PC-9 (cell line): ENCODE data around the gene TBC1D2B. TPM values are rescaled to one million over a fixed set of nuclear protein-coding genes. Genes with fewer than 3 reads are reported as not detected.

ENCODE experiments used
- BruUV-seq: library from RNA; stranded (reverse); fragments of 400-500 nt; replicated peaks from 2 replicates; lab custom pipeline; 2021; lab: Mats Ljungman, UMichigan
- CTCF ChIA-PET: fragments of 300-600 bp; sonication (Branson Sonifier 250); formaldehyde crosslinking; loops from one replicate; lab custom pipeline; 2022; ENCODE audit warnings: antibody characterized with exemption; lab: Charles Lee
- POLR2A ChIA-PET: fragments of 300-600 bp; sonication (Branson Sonifier 250); formaldehyde crosslinking; loops from one replicate; lab custom pipeline; 2022; ENCODE audit warnings: antibody characterized with exemption; ENCODE audit not compliant: unreplicated experiment; lab: Charles Lee
- DNase-seq, 2 experiments: peaks; one replicate each; pipeline versions ENCODE4 v3.0.0 to v3.0.0-alpha.2; 2015 to 2022; ENCODE audit warnings: mixed read lengths in 1 of 2
- H2AFZ ChIP-seq: fragments of 200-600 bp; sonication (generic); 2 replicates; pipeline ENCODE4 v1.8.1; 2017; ENCODE audit warnings: antibody characterized with exemption
- H3F3A ChIP-seq: fragments of 200-600 bp; sonication (generic); 2 replicates; pipeline ENCODE4 v1.8.1; 2017; ENCODE audit warnings: antibody characterized with exemption, mild to moderate bottlenecking, low read depth; ENCODE audit not compliant: insufficient read depth
- H3K27ac ChIP-seq: fragments of 200-600 bp; sonication (generic); 2 replicates; pipeline ENCODE4 v1.6.1; 2016; ENCODE audit warnings: mixed run types
- H3K27me3 ChIP-seq: fragments of 200-600 bp; sonication (generic); 2 replicates; pipeline ENCODE4 v1.6.1; 2016; ENCODE audit warnings: low read depth, mixed run types; ENCODE audit not compliant: insufficient read depth
- H3K36me3 ChIP-seq: fragments of 200-600 bp; sonication (generic); 2 replicates; pipeline ENCODE4 v1.6.1; 2016; ENCODE audit warnings: low read depth, mixed run types
- H3K4me1 ChIP-seq: fragments of 200-600 bp; sonication (generic); replicated peaks from 2 replicates; pipeline ENCODE4 v1.6.1; 2016; ENCODE audit warnings: mixed run types; ENCODE audit not compliant: insufficient read depth
- H3K4me2 ChIP-seq: fragments of 200-600 bp; sonication (generic); 2 replicates; pipeline ENCODE4 v1.6.1; 2017; ENCODE audit warnings: mixed run types
- H3K4me3 ChIP-seq: fragments of 200-600 bp; sonication (generic); 2 replicates; pipeline ENCODE4 v1.6.1; 2016; ENCODE audit warnings: mixed run types
- H3K79me2 ChIP-seq: fragments of 200-600 bp; sonication (generic); 2 replicates; pipeline ENCODE4 v1.6.1; 2017; ENCODE audit warnings: low read depth, mixed run types
- H3K9me2 ChIP-seq: fragments of 200-600 bp; sonication (generic); 2 replicates; pipeline ENCODE4 v1.8.1; 2017; ENCODE audit warnings: mild to moderate bottlenecking; ENCODE audit not compliant: insufficient read depth
- H3K9me3 ChIP-seq: fragments of 200-600 bp; sonication (generic); 2 replicates; pipeline ENCODE4 v1.8.1; 2016; ENCODE audit warnings: low read depth; ENCODE audit not compliant: insufficient read depth
- H4K20me1 ChIP-seq: fragments of 200-600 bp; sonication (generic); 2 replicates; pipeline ENCODE4 v1.8.1; 2017; ENCODE audit not compliant: insufficient read depth
- EZH2 ChIP-seq: fragments of 200-600 bp; sonication (generic); IDR thresholded peaks from 2 replicates; pipeline ENCODE4 v1.8.0; 2017; ENCODE audit warnings: antibody characterized with exemption, low read depth
- intact Hi-C: fragments of 100-400 bp; cut with micrococcal nuclease; formaldehyde crosslinking; loops from one replicate; pipeline ENCODE4 v1.10.0; 2022; ENCODE audit not compliant: unreplicated experiment
- total RNA-seq: library from RNA; stranded (reverse); gene quantifications from 2 replicates; pipeline ENCODE4 v1.2.3, GENCODE V29; 2021
- TF ChIP-seq, protein P1 (sequence below): fragments of 200-600 bp; sonication (generic); conservative IDR thresholded peaks from 2 replicates; pipeline ENCODE4 v1.6.1; 2017; ENCODE audit warnings: mixed run types, antibody characterized with exemption, mild to moderate bottlenecking, moderate library complexity

TBC1D2B gene
- total RNA-seq, 1 experiment from 2014 or later, result 27.7 TPM

DNA sequence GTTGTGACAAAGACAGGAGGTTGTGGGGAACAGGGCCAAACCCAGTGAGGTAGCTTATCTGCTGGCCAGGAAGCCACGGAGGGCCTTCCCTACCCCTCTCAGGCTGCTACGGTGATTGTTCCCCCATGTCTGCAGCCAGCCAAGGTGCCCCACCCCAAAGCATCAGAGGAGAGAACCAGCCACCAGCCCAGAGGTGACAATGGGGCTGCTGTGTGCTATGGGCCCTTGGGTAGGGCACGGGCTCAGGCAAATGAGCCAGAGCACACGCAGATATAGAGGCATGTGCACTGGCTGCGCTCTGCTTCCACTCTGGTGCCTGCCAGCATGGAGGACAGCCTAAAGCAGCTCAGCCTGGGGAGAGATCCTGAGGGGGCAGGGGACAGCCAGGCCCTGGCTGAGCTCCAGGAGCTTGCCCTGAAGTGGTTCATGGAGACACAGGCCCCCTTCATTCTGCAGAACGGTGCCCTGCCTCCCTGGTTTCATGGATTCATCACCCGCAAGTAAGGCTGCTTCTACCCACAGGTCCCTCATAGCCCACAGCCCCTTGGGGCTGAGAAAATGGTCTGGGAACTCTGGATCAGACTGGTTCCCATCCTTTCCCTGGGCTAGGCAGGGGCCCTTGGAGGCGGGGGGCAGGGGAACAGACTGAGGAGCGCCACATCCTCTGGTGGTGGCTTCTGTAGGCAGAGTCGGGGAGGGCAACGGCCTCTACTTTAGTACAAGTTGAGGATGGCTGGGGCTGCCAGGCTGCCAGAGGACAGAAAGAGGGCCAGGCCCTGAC is 14.9 kb upstream of the TBC1D2B start, which contains the start of gene SH2D7:
Gene SH2D7 (plus strand): TSS at position 301 of the 781 bp plus-strand sequence. CDS start 24 bp downstream, at position 325.
- POLR2A ChIA-PET, result no interaction called here
- BruUV-seq, result no TSS peak

DNA sequence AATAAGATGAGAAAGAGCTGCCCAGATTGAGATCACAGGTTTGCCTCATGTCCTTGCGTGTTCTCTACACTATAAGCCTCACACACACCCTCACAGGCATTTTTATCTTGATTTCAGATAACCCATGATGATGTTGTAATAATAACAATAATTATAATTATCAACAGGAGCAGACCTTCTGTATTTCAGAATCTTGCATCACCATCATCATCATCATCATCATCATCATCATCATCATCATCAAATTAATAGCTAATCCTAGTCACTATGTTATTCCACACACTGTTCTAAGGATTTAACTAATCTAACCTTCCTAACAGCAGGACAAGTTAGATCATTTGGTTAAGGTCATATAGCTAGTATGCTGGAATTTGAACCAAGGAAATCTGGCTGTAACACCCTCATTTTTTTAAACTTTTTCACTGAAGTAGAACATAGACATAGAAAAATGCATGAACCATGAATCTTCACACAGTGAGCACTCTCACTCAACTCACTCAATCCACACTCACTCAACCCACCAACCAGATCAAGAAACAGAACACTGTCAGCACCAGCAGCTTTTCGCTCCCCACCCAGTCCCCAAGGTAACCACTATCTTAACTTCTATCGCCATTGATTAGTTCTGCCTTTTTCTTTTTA is 13.0 kb upstream of the TBC1D2B start:
- Histone ChIP-seq H3K27me3 (no peaks in the 10 kb centered on the region), H3K36me3 (no peaks in the 10 kb centered on the region), H2AFZ (no peak overlapping the region), H3K9me3 (no peaks in the 10 kb centered on the region), H4K20me1 (no peaks in the 10 kb centered on the region), H3K27ac (no peak overlapping the region), H3K79me2 (no peaks in the 10 kb centered on the region), H3K4me1 (peaks cover 4% of the 10 kb centered on the region; the same call in 1 of the 2 replicates), H3F3A (no peaks in the 10 kb centered on the region), H3K9me2 (no peaks in the 10 kb centered on the region), H3K4me2 (no peak overlapping the region), H3K4me3 (no peak overlapping the region)
- no peak for DNase-seq
- no TSS peak for BruUV-seq
- CTCF ChIA-PET, result no interaction called here
- intact Hi-C loops, result no loop called here
- POLR2A ChIA-PET, result no interaction called here
- no peak for TF ChIP-seq EZH2
- TF ChIP-seq, protein P1, sequence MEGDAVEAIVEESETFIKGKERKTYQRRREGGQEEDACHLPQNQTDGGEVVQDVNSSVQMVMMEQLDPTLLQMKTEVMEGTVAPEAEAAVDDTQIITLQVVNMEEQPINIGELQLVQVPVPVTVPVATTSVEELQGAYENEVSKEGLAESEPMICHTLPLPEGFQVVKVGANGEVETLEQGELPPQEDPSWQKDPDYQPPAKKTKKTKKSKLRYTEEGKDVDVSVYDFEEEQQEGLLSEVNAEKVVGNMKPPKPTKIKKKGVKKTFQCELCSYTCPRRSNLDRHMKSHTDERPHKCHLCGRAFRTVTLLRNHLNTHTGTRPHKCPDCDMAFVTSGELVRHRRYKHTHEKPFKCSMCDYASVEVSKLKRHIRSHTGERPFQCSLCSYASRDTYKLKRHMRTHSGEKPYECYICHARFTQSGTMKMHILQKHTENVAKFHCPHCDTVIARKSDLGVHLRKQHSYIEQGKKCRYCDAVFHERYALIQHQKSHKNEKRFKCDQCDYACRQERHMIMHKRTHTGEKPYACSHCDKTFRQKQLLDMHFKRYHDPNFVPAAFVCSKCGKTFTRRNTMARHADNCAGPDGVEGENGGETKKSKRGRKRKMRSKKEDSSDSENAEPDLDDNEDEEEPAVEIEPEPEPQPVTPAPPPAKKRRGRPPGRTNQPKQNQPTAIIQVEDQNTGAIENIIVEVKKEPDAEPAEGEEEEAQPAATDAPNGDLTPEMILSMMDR, result no peak

More for the DNA sequence above, 14.9 kb upstream of the TBC1D2B start, which contains the start of gene SH2D7:
- TF ChIP-seq, protein P1, result no peak
- TF ChIP-seq EZH2, result no peak
- Histone ChIP-seq H3K4me1 (peaks cover 4% of the 10 kb centered on the region; the same call in 1 of the 2 replicates), H3K27me3 (no peaks in the 10 kb centered on the region), H3K4me2 (no peak within 1 kb of the TSS), H3K4me3 (no peak within 1 kb of the TSS), H3K9me3 (no peaks in the 10 kb centered on the region), H3F3A (no peaks in the 10 kb centered on the region), H3K79me2 (no peaks in the 10 kb centered on the region), H3K27ac (no peak within 1 kb of the TSS), H3K9me2 (no peaks in the 10 kb centered on the region), H4K20me1 (no peaks in the 10 kb centered on the region), H2AFZ (no peak within 1 kb of the TSS), H3K36me3 (no peaks in the 10 kb centered on the region)
- CTCF ChIA-PET, result no interaction called here
- intact Hi-C loops, result no loop called here
- DNase-seq, result no peak

DNA sequence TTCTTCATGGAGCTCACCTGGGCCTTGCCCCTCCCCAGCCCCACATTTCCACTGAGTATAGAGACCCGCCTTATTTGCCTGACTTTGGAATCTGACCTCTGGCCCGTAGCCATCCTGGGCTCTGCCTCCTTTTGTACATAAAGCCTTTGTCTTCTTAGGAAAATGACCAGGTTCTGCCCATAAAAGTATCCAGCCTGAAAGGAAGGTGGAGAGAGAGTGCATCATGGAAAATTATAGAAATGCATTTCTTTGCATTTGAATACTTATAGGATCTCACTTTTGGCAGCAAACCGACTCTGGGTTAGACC is 11.2 kb upstream of the TBC1D2B start:
- no peak overlapping the region for H2AFZ ChIP-seq
- no peak for DNase-seq
- H3K9me3 ChIP-seq, result no peaks in the 10 kb centered on the region
- H3K4me3 ChIP-seq, result no peak overlapping the region
- no peaks in the 10 kb centered on the region for H3K27me3 ChIP-seq
- ChIA-PET CTCF (no interaction called here), POLR2A (no interaction called here)
- H3K36me3 ChIP-seq, result no peaks in the 10 kb centered on the region
- H3K27ac ChIP-seq, result no peak overlapping the region
- BruUV-seq, result no TSS peak
- H3K4me2 ChIP-seq, result no peak overlapping the region
- no peaks in the 10 kb centered on the region for H3K9me2 ChIP-seq
- no peak for TF ChIP-seq EZH2
- TF ChIP-seq, protein P1, result no peak
- no peaks in the 10 kb centered on the region for H4K20me1 ChIP-seq
- intact Hi-C loops, result no loop called here
- no peaks in the 10 kb centered on the region for H3F3A ChIP-seq
- no peaks in the 10 kb centered on the region for H3K79me2 ChIP-seq
- H3K4me1 ChIP-seq, result peaks cover 4% of the 10 kb centered on the region; the same call in 1 of the 2 replicates
